Tibial nerve (tissue), 4 donors: ENCODE results near the gene FYCO1. TPM values are rescaled to one million over a fixed set of nuclear protein-coding genes. Genes with fewer than 3 reads are reported as not detected.
A peak's percentile ranks its signal among the peaks of the same experiment; 100 is the strongest.

Experiments
- DNase-seq, 2 donors: peaks; one replicate each; pipeline ENCODE4 v3.0.0-alpha.2; 2019; ENCODE audit warnings: low spot score in 2 of 2
- H3K27ac ChIP-seq, 4 donors: fragments of 200-600 bp; sonication (generic) in 3 of 4; one replicate each; pipeline ENCODE4 v1.5.1; 2017 to 2019; ENCODE audit warnings: mild to moderate bottlenecking in 1 of 4
- H3K27me3 ChIP-seq, 2 donors: fragments of 200-600 bp; sonication (generic) in 1 of 2; one replicate each; pipeline versions ENCODE4 v1.5.1 to v1.6.0; 2017 to 2019
- H3K36me3 ChIP-seq, 3 donors: fragments of 200-600 bp; sonication (generic); one replicate each; pipeline ENCODE4 v1.5.1; 2018 to 2019
- H3K4me1 ChIP-seq, 4 donors: fragments of 200-600 bp; sonication (generic) in 3 of 4; one replicate each; pipeline ENCODE4 v1.5.1; 2017 to 2019
- H3K4me3 ChIP-seq, 4 donors: fragments of 200-600 bp; sonication (generic) in 3 of 4; one replicate each; pipeline ENCODE4 v1.5.1; 2017 to 2019; ENCODE audit warnings: mild to moderate bottlenecking in 1 of 4, moderate library complexity in 1 of 4
- H3K9me3 ChIP-seq, 4 donors: fragments of 200-600 bp; sonication (generic) in 3 of 4; one replicate each; pipeline ENCODE4 v1.5.1; 2017 to 2019
- CTCF ChIP-seq, 5 experiments: fragments of 200-600 bp in 3 of 5; fragments of 450-650 bp in 2 of 5; sonication (generic) in 3 of 5; IDR thresholded peaks; one replicate each; pipeline ENCODE4 v1.5.1; 2016 to 2019; ENCODE audit warnings: antibody characterized with exemption in 5 of 5, mild to moderate bottlenecking in 3 of 5, moderate library complexity in 2 of 5
- EP300 ChIP-seq, 2 donors: sonication (generic); formaldehyde crosslinking; IDR thresholded peaks; one replicate each; pipeline ENCODE4 v1.6.1; 2017; ENCODE audit warnings: antibody characterized with exemption in 2 of 2, mild to moderate bottlenecking in 1 of 2
- POLR2A ChIP-seq, 2 donors: fragments of 450-650 bp; IDR thresholded peaks; one replicate each; pipeline ENCODE4 v1.6.1; 2017; ENCODE audit warnings: antibody characterized with exemption in 2 of 2, mild to moderate bottlenecking in 2 of 2, moderate library complexity in 2 of 2
- WGBS, 2 donors: methylation state at CpG; one replicate each; pipeline ENCODE4 v1.1.5; 2018; 5-methylcytosine and 5-hydroxymethylcytosine counted together
- total RNA-seq, 4 donors: library from RNA; depleted of rRNA; stranded (reverse); fragments of >200 nt; gene quantifications; one replicate each; pipeline ENCODE4 v1.1.0, GENCODE V29; 2016

FYCO1 gene
- total RNA-seq, 4 donors from 2014 or later = 61.7 to 85.2 (median 67.9) TPM

GRCh38 chr3:45921158-45922038 is 74.2 kb downstream of the FYCO1 start:
- DNase-seq = no peak
- no peaks in the 10 kb centered on the region for H3K27me3 ChIP-seq
- H3K4me3 ChIP-seq = no peak overlapping the region
- peaks cover 0 to 91% (median 19%) of the 10 kb centered on the region in 3 donors for H3K36me3 ChIP-seq
- no peaks in the 10 kb centered on the region for H3K9me3 ChIP-seq
- peaks cover 0 to 2% (median 0%) of the 10 kb centered on the region in 4 donors for H3K4me1 ChIP-seq
- no peak for TF ChIP-seq CTCF (IDR thresholded peaks at IDR 0.05)
- no peak for TF ChIP-seq POLR2A (IDR thresholded peaks at IDR 0.05)
- TF ChIP-seq EP300 (IDR thresholded peaks at IDR 0.05) = no peak
- no peak overlapping the region for H3K27ac ChIP-seq
- 88 to 92% methylated on average over 13 to 14 of the region's 14 CpGs for WGBS, 2 donors

- no peaks in the 10 kb centered on the region for H3K27me3 ChIP-seq
- WGBS, 2 donors = 78 to 83% methylated on average over 6 of the region's 6 CpGs
- peaks cover 0 to 14% (median 0%) of the 10 kb centered on the region in 4 donors for H3K4me1 ChIP-seq
- no peaks in the 10 kb centered on the region for H3K9me3 ChIP-seq
- no peak overlapping the region for H3K4me3 ChIP-seq
- no peak for DNase-seq
- TF ChIP-seq EP300 (IDR thresholded peaks at IDR 0.05) (no peak), POLR2A (IDR thresholded peaks at IDR 0.05) (no peak), CTCF (IDR thresholded peaks at IDR 0.05) (no peak)
- H3K36me3 ChIP-seq = peaks cover 0 to 57% (median 15%) of the 10 kb centered on the region in 3 donors
- H3K27ac ChIP-seq = no peak overlapping the region
Measured at GRCh38 chr3:45917146-45917898, 78.3 kb downstream of the FYCO1 start.

- H3K9me3 ChIP-seq = no peaks in the 10 kb centered on the region
- peaks cover 0 to 48% (median 7%) of the 10 kb centered on the region in 3 donors for H3K36me3 ChIP-seq
- peaks cover 0 to 14% (median 0%) of the 10 kb centered on the region in 4 donors for H3K4me1 ChIP-seq
- no peak for DNase-seq
- 34 to 44% methylated on average over 13 of the region's 13 CpGs for WGBS, 2 donors
- TF ChIP-seq CTCF (IDR thresholded peaks at IDR 0.05) (no peak), POLR2A (IDR thresholded peaks at IDR 0.05) (no peak), EP300 (IDR thresholded peaks at IDR 0.05) (no peak)
- H3K4me3 ChIP-seq = peak overlapping the region in 1 of 4 donors; percentile 9
- no peaks in the 10 kb centered on the region for H3K27me3 ChIP-seq
- H3K27ac ChIP-seq = no peak overlapping the region
Measured at GRCh38 chr3:45915518-45916231, 79.9 kb downstream of the FYCO1 start.

GRCh38 chr3:45915059-45915439 is 80.6 kb downstream of the FYCO1 start:
- peak overlapping the region in 1 of 4 donors; percentile 6 for H3K27ac ChIP-seq
- H3K36me3 ChIP-seq = peaks cover 0 to 46% (median 7%) of the 10 kb centered on the region in 3 donors
- peaks cover 0 to 14% (median 0%) of the 10 kb centered on the region in 4 donors for H3K4me1 ChIP-seq
- H3K27me3 ChIP-seq = no peaks in the 10 kb centered on the region
- TF ChIP-seq CTCF (IDR thresholded peaks at IDR 0.05) (no peak), POLR2A (IDR thresholded peaks at IDR 0.05) (no peak), EP300 (IDR thresholded peaks at IDR 0.05) (no peak)
- 89 to 92% methylated on average over 9 of the region's 9 CpGs for WGBS, 2 donors
- H3K4me3 ChIP-seq = peak overlapping the region in 1 of 4 donors; percentile 9
- no peaks in the 10 kb centered on the region for H3K9me3 ChIP-seq
- no peak for DNase-seq
